H9 (cell line): ENCODE data around the gene ARHGEF10L. TPM values are rescaled to one million over a fixed set of nuclear protein-coding genes. Genes with fewer than 3 reads are reported as not detected.

Experiments used
- DNase-seq: peaks from one replicate; pipeline ENCODE4 v3.0.0-alpha.2; 2017
- H2AFZ ChIP-seq: one replicate; pipeline ENCODE4 v1.6.1; 2013; ENCODE audit warnings: mild to moderate bottlenecking, low read length, control low read depth, moderate library complexity
- H2AK5ac ChIP-seq: 2 replicates; pipeline ENCODE4 v1.6.1; 2013; ENCODE audit warnings: low read length, control low read depth, mixed read lengths; ENCODE audit not compliant: insufficient read length
- H2BK120ac ChIP-seq: one replicate; pipeline ENCODE4 v1.6.1; 2013; ENCODE audit warnings: low read depth, mild to moderate bottlenecking, low read length, control low read depth, inconsistent platforms; ENCODE audit not compliant: poor library complexity, severe bottlenecking
- H2BK12ac ChIP-seq: 2 replicates; pipeline ENCODE4 v1.6.1; 2013; ENCODE audit warnings: low read length, control low read depth, mixed read lengths, low read depth; ENCODE audit not compliant: insufficient read length
- H2BK15ac ChIP-seq: 2 replicates; pipeline ENCODE4 v1.6.1; 2013; ENCODE audit warnings: low read depth, low read length, control low read depth
- H2BK20ac ChIP-seq: one replicate; pipeline ENCODE4 v1.6.1; 2013; ENCODE audit warnings: low read depth, mild to moderate bottlenecking, low read length, control low read depth, inconsistent platforms; ENCODE audit not compliant: poor library complexity, severe bottlenecking
- H2BK5ac ChIP-seq: 2 replicates; pipeline ENCODE4 v1.6.1; 2013; ENCODE audit warnings: low read length, control low read depth, mixed read lengths; ENCODE audit not compliant: insufficient read length
- H3K14ac ChIP-seq: 2 replicates; pipeline ENCODE4 v1.6.1; 2013; ENCODE audit warnings: low read length, control low read depth; ENCODE audit not compliant: insufficient read depth
- H3K18ac ChIP-seq: 2 replicates; pipeline ENCODE4 v1.6.1; 2013; ENCODE audit warnings: low read depth, mild to moderate bottlenecking, mixed read lengths, low read length, control low read depth; ENCODE audit not compliant: insufficient read length
- H3K23ac ChIP-seq: 2 replicates; pipeline ENCODE4 v1.6.1; 2013; ENCODE audit warnings: low read length, control low read depth, mixed read lengths, low read depth; ENCODE audit not compliant: insufficient read length
- H3K23me2 ChIP-seq: 2 replicates; pipeline ENCODE4 v1.6.1; 2013; ENCODE audit warnings: low read depth, mild to moderate bottlenecking, mixed read lengths, low read length, control low read depth; ENCODE audit not compliant: insufficient read length, poor library complexity, severe bottlenecking
- H3K27ac ChIP-seq: 2 replicates; pipeline ENCODE4 v1.5.1; 2013; ENCODE audit warnings: low read length, control low read depth, mixed read lengths, low read depth; ENCODE audit not compliant: insufficient read length
- H3K27me3 ChIP-seq: 2 replicates; pipeline ENCODE4 v1.6.1; 2013; ENCODE audit warnings: low read length, control low read depth, inconsistent platforms; ENCODE audit not compliant: insufficient read depth
- H3K4ac ChIP-seq: 2 replicates; pipeline ENCODE4 v1.6.1; 2013; ENCODE audit warnings: low read depth, mild to moderate bottlenecking, control low read depth, inconsistent platforms, low read length, moderate library complexity
- H3K4me1 ChIP-seq: 2 replicates; pipeline ENCODE4 v1.6.1; 2013; ENCODE audit warnings: low read length, control low read depth, inconsistent platforms; ENCODE audit not compliant: insufficient read depth
- H3K4me2 ChIP-seq: 2 replicates; pipeline ENCODE4 v1.6.1; 2013; ENCODE audit warnings: low read length, control low read depth, mixed read lengths; ENCODE audit not compliant: insufficient read length, insufficient read depth
- H3K56ac ChIP-seq: 2 replicates; pipeline ENCODE4 v1.6.1; 2013; ENCODE audit warnings: low read depth, mild to moderate bottlenecking, mixed read lengths, low read length, control low read depth; ENCODE audit not compliant: insufficient read length
- H3K79me1 ChIP-seq: 2 replicates; pipeline ENCODE4 v1.6.1; 2013; ENCODE audit warnings: low read depth, mild to moderate bottlenecking, moderate library complexity, low read length, control low read depth, inconsistent platforms; ENCODE audit not compliant: insufficient read depth, poor library complexity, severe bottlenecking
- H3K79me2 ChIP-seq: 2 replicates; pipeline ENCODE4 v1.6.1; 2013; ENCODE audit warnings: low read length, control low read depth, inconsistent platforms; ENCODE audit not compliant: insufficient read depth
- H3K9ac ChIP-seq: 2 replicates; pipeline ENCODE4 v1.6.1; 2013; ENCODE audit warnings: low read length, control low read depth, mixed read lengths; ENCODE audit not compliant: insufficient read length; ENCODE audit errors: extremely low read depth
- H3K9me3 ChIP-seq: one replicate; pipeline ENCODE4 v1.6.1; 2013; ENCODE audit warnings: low read depth, low read length, inconsistent platforms; ENCODE audit not compliant: control insufficient read depth
- H3T11ph ChIP-seq: one replicate; pipeline ENCODE4 v1.6.1; 2013; ENCODE audit warnings: mild to moderate bottlenecking, low read length, control low read depth, inconsistent platforms
- H4K20me1 ChIP-seq: one replicate; pipeline ENCODE4 v1.6.1; 2013; ENCODE audit not compliant: control insufficient read depth, insufficient read length, insufficient read depth
- H4K5ac ChIP-seq: 2 replicates; pipeline ENCODE4 v1.6.1; 2013; ENCODE audit warnings: low read depth, mild to moderate bottlenecking, mixed read lengths, low read length, control low read depth; ENCODE audit not compliant: insufficient read length
- H4K8ac ChIP-seq: replicated peaks from 2 replicates; pipeline ENCODE4 v1.6.1; 2013; ENCODE audit warnings: low read length, control low read depth, mixed read lengths, low read depth; ENCODE audit not compliant: insufficient read length
- H4K91ac ChIP-seq: 2 replicates; pipeline ENCODE4 v1.6.1; 2013; ENCODE audit warnings: low read depth, mild to moderate bottlenecking, moderate library complexity, mixed read lengths, low read length, control low read depth; ENCODE audit not compliant: insufficient read length
- H3K27ac Mint-ChIP-seq, 3 experiments: 2 replicates in 2 of 3; 3 replicates in 1 of 3; pipeline ENCODE4 v1.8.0; 2020 to 2021; ENCODE audit warnings: mixed read lengths in 3 of 3, mild to moderate bottlenecking in 1 of 3, moderate library complexity in 1 of 3
- H3K27me3 Mint-ChIP-seq: 2 replicates; pipeline ENCODE4 v1.8.0; 2021; ENCODE audit warnings: low read depth, mild to moderate bottlenecking, moderate library complexity, mixed read lengths
- H3K36me3 Mint-ChIP-seq, 3 experiments: 2 replicates in 2 of 3; 3 replicates in 1 of 3; pipeline ENCODE4 v1.8.0; 2020 to 2021; ENCODE audit warnings: low read depth in 3 of 3, mixed read lengths in 3 of 3; ENCODE audit not compliant: insufficient read depth in 1 of 3
- H3K4me1 Mint-ChIP-seq, 2 experiments: 2 replicates each; pipeline ENCODE4 v1.8.0; 2020; ENCODE audit warnings: mixed read lengths in 2 of 2
- H3K4me3 Mint-ChIP-seq, 2 experiments: 2 replicates in 1 of 2; 3 replicates in 1 of 2; pipeline ENCODE4 v1.8.0; 2020 to 2021; ENCODE audit warnings: mild to moderate bottlenecking in 2 of 2, mixed read lengths in 2 of 2, moderate library complexity in 1 of 2
- H3K9me3 Mint-ChIP-seq, 2 experiments: 2 replicates in 1 of 2; 3 replicates in 1 of 2; pipeline ENCODE4 v1.8.0; 2020; ENCODE audit warnings: mild to moderate bottlenecking in 2 of 2, mixed read lengths in 2 of 2, moderate library complexity in 1 of 2
- CTCF ChIP-seq: fragments of 200-600 bp; sonication (generic); conservative IDR thresholded peaks from 3 replicates; pipeline ENCODE4 v1.8.0; 2021; ENCODE audit warnings: antibody characterized with exemption, mild to moderate bottlenecking
- WGBS: extraction: QIAGEN DNeasy Blood & Tissue Kit; methylation state at CpG from one replicate; pipeline ENCODE4 v1.1.7; 2013; ENCODE audit warnings: missing lambda C conversion rate, low lambda C conversion rate, mixed read lengths; ENCODE audit not compliant: insufficient read length; ENCODE audit errors: extremely low coverage; 5-methylcytosine and 5-hydroxymethylcytosine counted together
- total RNA-seq: library from RNA; stranded (reverse); gene quantifications from 2 replicates; pipeline ENCODE4 v1.2.1, GENCODE V29; 2021

ARHGEF10L gene
- total RNA-seq, 1 experiment from 2014 or later: 20.2 TPM

- Histone ChIP-seq H4K20me1 (no peaks in the 10 kb centered on the region), H3K27me3 (no peaks in the 10 kb centered on the region; the same call in 1 of the 2 replicates), H3K27ac (no peak overlapping the region), H3K4me1 (no peaks in the 10 kb centered on the region), H3K18ac (no peak overlapping the region), H3K4ac (no peak overlapping the region), H2BK12ac (no peak overlapping the region), H3K14ac (no peak overlapping the region), H3K23ac (no peak overlapping the region), H3K4me2 (no peak overlapping the region), H2BK5ac (no peak overlapping the region), H2BK20ac (no peak overlapping the region), H4K91ac (no peak overlapping the region), H3T11ph (no peak overlapping the region), H3K79me1 (no peaks in the 10 kb centered on the region), H3K9ac (no peak overlapping the region), H4K8ac (no peak overlapping the region), H2BK120ac (no peak overlapping the region), H2AK5ac (no peak overlapping the region), H3K23me2 (no peaks in the 10 kb centered on the region), H3K9me3 (no peaks in the 10 kb centered on the region), H2AFZ (no peak overlapping the region), H3K79me2 (no peaks in the 10 kb centered on the region), H2BK15ac (no peak overlapping the region), H4K5ac (no peak overlapping the region), H3K56ac (no peak overlapping the region)
- H3K4me1 Mint-ChIP-seq: peaks cover 3 to 22% of the 10 kb centered on the region in 2 experiments
- H3K27ac Mint-ChIP-seq: no peak overlapping the region
- no peaks in the 10 kb centered on the region; the same call in none of the 2 replicates for H3K27me3 Mint-ChIP-seq
- no peak for TF ChIP-seq CTCF
- DNase-seq: no peak
- no peaks in the 10 kb centered on the region for H3K36me3 Mint-ChIP-seq
- WGBS: no CpG with 5 or more reads among the region's 2 CpGs
- H3K9me3 Mint-ChIP-seq: no peaks in the 10 kb centered on the region; a peak in 1 of 5 replicates
- no peak overlapping the region for H3K4me3 Mint-ChIP-seq
Measured at GRCh38 chr1:17732475-17732874, 193.0 kb downstream of the ARHGEF10L start.
